GM18505 (cell line): ENCODE measurements around the gene TSPAN5.

Source experiments
- ATAC-seq: cut with Tn5 transposase; IDR thresholded peaks from one replicate; pipeline ENCODE4 v1.9.1; 2021; ENCODE audit not compliant: unreplicated experiment
- POLR2A ChIP-seq: IDR thresholded peaks from 4 replicates; pipeline ENCODE4 v1.6.1; 2011; ENCODE audit warnings: borderline replicate concordance; ENCODE audit not compliant: insufficient read depth, insufficient read length; ENCODE audit errors: extremely low read depth

The TSPAN5 gene

GRCh38 chr4:98663226-98664006 is 5.0 kb upstream of the TSPAN5 start:
- peak; percentile 80 for ATAC-seq
- no peak for TF ChIP-seq POLR2A

DNA sequence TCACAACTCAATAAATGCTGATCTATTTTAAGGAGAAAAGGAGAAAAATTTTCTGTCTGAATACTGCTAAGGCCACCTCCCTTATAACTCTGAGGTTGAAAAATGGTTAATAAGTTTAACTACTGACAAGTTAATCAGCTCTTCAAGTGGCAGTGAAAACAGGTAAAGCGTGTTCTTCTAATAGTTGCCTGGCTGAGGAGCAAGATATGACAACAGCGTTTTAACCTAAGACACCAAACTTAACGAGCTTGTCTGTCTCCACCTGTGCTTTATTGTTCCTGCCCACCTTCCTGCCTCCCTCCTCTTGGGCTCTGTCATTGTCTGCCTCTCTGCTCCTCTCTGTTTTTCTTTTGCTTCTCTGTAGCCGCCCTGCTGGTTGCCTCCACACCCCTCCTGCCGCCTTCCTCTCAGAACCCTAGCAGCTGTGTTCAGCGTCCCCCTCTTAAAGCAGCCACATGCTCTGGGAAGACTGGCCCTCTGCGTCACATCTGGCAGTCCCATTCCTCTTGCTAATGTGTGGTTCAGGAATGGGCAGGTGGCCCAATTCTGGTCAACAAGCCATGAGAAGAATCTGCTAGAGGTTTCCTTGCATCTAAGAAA is 4.3 kb upstream of the TSPAN5 start:
- peak; percentile 0 for ATAC-seq
- no peak for TF ChIP-seq POLR2A

DNA sequence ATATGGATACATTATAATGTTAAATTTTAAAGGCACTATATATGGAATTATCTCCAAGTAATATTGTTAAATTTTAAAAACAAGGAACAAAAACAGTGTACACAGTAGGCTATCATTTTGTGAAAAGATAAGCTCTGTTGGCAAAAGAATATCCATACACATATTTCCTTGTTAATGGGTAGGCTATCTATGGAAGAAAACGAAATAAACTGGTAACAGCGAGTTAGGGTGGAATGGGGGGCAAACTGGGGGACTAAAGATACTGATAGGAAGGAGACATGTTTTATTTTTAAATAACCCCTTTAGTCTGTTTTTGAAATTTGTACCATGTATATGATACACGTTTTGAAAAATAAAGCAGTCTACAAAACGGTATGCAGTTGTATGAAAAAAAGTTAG is 3.6 kb upstream of the TSPAN5 start:
- no peak for TF ChIP-seq POLR2A
- no peak for ATAC-seq

DNA sequence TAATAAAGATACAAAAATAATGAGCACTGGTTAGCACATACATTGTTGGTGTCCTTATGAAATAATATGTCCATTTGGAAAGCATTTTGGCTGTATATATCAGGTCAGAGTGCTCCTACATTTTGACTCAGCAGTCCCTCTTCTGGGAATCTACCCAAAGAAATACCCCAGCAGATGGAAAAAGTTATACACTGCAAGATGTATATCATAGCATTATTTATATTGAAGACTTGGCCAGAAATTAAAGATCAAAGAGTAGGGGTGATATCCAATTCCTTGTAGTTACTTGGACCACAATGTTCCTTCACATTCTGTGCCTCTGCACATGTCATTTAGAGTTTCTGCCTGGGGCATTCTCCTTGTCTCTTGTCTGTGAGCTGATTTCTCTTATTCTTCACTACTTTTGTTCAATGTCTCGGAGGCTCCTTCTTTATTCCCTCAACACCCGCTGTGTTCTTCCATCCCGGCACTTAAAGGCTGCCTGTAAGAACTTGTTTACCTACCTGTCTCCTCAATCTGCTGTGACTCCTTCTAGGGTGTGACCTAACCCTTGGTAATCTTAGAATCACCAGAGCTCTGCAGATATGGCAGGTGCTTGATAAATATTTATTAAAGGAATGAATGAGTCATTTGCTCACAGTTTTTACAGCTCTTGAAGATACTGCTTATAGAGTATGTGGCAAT is 3.1 kb upstream of the TSPAN5 start:
- TF ChIP-seq POLR2A: no peak
- ATAC-seq: no peak

GRCh38 chr4:98659741-98660462 is 1.5 kb upstream of the TSPAN5 start:
- no peak for ATAC-seq
- no peak for TF ChIP-seq POLR2A

GRCh38 chr4:98659106-98659592 is 738 bp upstream of the TSPAN5 start:
- no peak for TF ChIP-seq POLR2A
- ATAC-seq: no peak

DNA sequence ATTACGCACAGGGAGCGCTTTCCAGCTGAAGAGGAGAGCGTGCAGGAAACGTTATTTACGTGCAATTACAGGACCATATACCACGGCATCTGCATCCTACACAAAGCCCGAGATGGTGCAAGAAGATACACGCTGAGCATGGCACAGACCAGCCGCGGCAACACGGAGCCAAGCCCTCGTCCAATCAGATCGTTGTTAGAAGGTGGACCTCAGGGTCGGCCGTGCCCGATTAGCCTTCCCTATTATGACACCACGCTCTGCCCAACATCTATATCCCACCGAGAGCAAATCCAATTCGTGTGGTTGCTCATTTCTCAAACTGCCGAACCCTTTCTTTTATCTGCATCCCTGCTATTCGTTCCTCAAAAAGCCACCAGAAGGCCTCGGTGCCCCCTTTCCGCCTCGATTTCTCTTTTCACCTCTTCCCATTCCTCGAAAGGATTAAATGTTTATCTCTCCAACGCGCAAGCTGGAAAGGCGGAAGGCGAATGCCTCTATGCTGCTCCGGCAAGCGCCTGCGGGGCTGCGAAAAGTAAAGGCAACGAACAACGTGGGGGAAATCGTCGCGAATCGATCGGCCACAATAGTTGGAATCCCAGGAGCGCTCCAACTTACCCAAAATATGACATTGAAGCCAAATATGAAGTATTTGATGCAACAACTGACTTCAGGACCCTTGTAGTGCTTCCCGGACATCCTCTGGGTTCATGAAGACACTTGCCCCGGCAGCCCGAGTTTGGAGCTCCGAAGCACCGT is 702 bp downstream of the TSPAN5 start:
- no peak for TF ChIP-seq POLR2A
- ATAC-seq: peak; percentile 10

GRCh38 chr4:98656886-98657285 is 1.5 kb downstream of the TSPAN5 start:
- ATAC-seq: no peak
- TF ChIP-seq POLR2A: no peak

- no peak for ATAC-seq
- no peak for TF ChIP-seq POLR2A
These were observed 2.0 kb downstream of the TSPAN5 start for GRCh38 chr4:98656443-98656842.

DNA sequence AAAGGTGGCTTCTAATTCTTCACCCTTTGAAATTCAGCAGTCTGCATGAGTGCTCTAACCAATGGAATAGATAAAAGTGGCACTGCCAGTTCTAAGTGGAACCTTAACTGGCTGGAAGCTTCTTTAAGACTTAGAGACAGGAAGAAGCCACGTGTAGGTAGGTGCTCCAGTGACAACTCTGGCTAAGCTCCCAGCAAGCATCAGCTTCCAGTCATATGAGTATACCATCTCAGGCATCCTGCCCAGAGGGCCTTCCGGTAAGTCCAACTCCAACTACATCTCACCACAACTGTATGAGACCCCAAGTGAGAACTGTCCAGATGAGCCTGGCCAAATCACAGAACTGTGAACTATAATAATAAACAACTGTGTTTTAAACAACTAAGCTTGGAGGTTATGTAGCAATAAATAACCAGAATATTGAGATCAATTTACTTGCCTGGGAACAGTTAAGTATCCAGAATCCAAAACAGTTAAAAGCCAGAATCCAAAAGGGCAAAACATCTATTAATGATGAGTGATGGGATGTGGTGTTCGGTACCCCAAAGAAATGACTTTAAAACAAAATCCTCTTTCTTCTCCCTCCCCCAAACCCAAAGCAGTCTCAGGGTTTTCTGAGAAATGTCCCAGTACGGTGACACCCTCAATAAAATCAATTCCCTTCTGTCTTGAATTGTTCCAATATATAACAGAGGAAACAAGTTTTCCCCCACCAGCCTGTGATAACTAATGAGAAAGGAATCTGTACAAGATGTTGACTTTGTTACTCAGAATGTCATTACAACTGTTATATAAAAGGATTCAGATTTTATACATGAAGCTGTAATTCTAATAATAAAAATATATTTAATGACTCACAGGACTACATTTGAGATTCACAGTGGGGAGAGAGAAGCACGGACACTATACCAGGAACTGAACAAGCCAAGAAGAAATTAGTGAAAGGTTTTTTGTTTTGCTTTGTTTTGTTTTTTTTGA is 4.2 kb downstream of the TSPAN5 start:
- no peak for TF ChIP-seq POLR2A
- no peak for ATAC-seq

DNA sequence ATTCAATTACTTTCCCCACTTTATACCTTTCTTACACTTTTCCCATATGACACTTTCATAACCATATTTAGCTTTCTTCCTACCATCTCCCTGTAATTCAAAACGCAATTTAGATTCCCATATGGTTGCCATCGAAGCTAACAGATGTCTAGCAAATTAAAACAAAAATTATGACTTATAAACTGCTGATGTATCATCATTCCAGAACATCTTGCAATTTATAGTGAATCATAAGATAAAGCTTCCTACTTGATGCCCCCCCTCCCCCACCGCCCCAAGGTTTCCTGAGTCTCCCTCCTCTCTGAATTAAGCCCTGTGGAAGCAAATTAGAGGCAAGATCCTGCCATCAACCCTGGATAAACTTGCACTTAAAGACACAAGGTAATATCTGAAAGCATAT is 5.4 kb downstream of the TSPAN5 start:
- no peak for ATAC-seq
- no peak for TF ChIP-seq POLR2A
